Measurements from ENCODE around the gene CTTNBP2. TPM values are rescaled to one million over a fixed set of nuclear protein-coding genes. Genes with fewer than 3 reads are reported as not detected.

CTTNBP2 gene
- total and polyA plus RNA-seq, 12 donors = 1.2 to 6.7 (median 3.9) TPM

DNA sequence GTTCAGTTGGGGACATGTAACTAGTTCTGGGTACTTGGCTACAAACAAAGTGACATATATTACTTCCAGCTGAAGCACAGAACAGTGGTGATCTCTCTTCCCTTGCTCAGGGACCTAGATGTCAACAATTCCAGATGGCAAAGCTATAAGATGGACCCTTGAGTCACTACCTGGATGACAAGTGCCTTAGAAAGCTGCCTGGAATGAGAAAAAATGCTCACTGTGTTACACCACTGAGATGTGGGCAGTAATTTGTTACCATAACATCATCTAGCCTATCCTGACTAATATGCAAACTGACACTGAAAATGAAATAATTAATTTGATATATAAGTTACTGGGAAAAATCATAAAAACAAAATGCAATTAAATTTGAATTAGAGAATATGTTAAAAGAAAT is 16.4 kb upstream of the CTTNBP2 start:
- intact Hi-C loops (cut with DNase I) = no loop called here
- no peaks in the 10 kb centered on the region for H3K27me3 ChIP-seq
- TF ChIP-seq, protein P1, sequence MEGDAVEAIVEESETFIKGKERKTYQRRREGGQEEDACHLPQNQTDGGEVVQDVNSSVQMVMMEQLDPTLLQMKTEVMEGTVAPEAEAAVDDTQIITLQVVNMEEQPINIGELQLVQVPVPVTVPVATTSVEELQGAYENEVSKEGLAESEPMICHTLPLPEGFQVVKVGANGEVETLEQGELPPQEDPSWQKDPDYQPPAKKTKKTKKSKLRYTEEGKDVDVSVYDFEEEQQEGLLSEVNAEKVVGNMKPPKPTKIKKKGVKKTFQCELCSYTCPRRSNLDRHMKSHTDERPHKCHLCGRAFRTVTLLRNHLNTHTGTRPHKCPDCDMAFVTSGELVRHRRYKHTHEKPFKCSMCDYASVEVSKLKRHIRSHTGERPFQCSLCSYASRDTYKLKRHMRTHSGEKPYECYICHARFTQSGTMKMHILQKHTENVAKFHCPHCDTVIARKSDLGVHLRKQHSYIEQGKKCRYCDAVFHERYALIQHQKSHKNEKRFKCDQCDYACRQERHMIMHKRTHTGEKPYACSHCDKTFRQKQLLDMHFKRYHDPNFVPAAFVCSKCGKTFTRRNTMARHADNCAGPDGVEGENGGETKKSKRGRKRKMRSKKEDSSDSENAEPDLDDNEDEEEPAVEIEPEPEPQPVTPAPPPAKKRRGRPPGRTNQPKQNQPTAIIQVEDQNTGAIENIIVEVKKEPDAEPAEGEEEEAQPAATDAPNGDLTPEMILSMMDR (IDR thresholded peaks at IDR 0.05) = no peak
- no peak for TF ChIP-seq POLR2A (IDR thresholded peaks at IDR 0.05)
- no peaks in the 10 kb centered on the region for H3K36me3 ChIP-seq (replicated peaks in 1 of 2)
- DNase-seq = no peak
- H3K4me1 ChIP-seq (replicated peaks in 1 of 2) = no peaks in the 10 kb centered on the region
- no peak overlapping the region for H3K27ac ChIP-seq
- no peaks in the 10 kb centered on the region for H3K9me3 ChIP-seq (replicated peaks in 1 of 3)
- no peak overlapping the region for H3K4me3 ChIP-seq

DNA sequence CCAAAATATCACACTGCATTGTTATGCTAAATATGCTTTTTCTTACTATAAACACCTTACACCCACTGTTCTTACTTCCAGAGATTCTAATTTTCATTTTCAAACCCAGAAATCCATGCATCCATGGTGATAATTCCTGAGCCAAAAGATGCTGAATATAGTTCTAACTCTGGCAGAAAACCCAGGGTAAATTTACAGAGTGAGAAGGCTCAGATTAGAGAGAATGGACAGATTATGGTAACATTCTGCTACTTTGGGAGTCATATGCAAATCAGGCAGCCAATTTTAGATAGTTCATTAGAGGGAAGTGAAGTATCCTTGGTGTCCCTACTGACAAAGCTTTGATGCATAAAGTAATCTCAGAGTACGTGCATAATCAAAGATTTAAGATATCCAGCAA is 15.4 kb upstream of the CTTNBP2 start:
- Histone ChIP-seq H3K27ac (no peak overlapping the region), H3K4me1 (replicated peaks in 1 of 2) (no peaks in the 10 kb centered on the region), H3K4me3 (no peak overlapping the region), H3K36me3 (replicated peaks in 1 of 2) (no peaks in the 10 kb centered on the region), H3K9me3 (replicated peaks in 1 of 3) (no peaks in the 10 kb centered on the region), H3K27me3 (no peaks in the 10 kb centered on the region)
- intact Hi-C loops (cut with DNase I) = no loop called here
- no peak for DNase-seq
- 59 to 72% (median 69%) methylated on average over 1 of the region's 1 CpG for WGBS, 4 donors
- TF ChIP-seq POLR2A (IDR thresholded peaks at IDR 0.05) = no peak
- TF ChIP-seq, protein P1 (IDR thresholded peaks at IDR 0.05) = no peak

DNA sequence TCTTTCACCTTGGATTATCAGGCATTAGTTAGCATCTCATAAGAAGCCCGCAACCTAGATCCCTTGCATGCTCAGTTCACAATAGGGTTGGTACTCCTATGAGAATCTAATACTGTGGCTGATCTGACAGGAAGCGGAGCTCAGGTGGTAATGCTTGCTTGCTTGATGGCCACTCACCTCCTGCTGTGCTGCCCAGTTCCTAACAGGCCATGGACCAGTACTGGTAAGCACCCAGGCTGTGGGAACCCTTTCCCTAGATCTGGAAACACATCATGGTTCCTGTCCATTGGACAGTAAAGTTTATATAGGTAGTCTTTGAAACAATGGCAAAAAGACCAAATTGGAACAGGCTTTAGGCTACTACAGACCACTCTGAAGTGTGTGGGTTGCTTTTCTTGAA is 9.4 kb upstream of the CTTNBP2 start:
- 88 to 100% (median 88%) methylated on average over 1 to 2 of the region's 2 CpGs for WGBS, 4 donors
- H3K4me3 ChIP-seq = no peak overlapping the region
- H3K27ac ChIP-seq = no peak overlapping the region
- H3K36me3 ChIP-seq (replicated peaks in 1 of 2) = no peaks in the 10 kb centered on the region
- H3K27me3 ChIP-seq = no peaks in the 10 kb centered on the region
- intact Hi-C loops (cut with DNase I) = no loop called here
- TF ChIP-seq POLR2A (IDR thresholded peaks at IDR 0.05) = no peak
- TF ChIP-seq, protein P1 (IDR thresholded peaks at IDR 0.05) = no peak
- no peak for DNase-seq
- H3K9me3 ChIP-seq (replicated peaks in 1 of 3) = no peaks in the 10 kb centered on the region
- H3K4me1 ChIP-seq (replicated peaks in 1 of 2) = no peaks in the 10 kb centered on the region

DNA sequence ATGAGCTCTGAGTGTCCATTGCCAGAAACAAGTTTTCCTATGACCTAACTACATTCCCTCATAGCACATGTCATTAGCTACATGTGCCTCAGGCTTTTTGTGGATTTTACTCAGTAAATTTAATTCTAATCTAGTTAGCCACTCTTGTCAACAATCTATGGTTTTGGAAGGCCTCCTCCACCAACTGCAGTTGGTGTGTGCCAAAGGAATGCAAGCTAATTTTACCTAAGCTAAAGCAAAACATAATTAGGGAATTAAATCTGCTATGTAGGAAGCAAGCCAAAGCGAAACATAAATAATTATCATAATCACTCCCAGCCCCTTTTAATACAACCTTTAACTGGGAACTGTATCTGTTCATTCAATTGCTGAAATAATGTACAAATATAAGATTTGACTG is 3.5 kb upstream of the CTTNBP2 start:
- intact Hi-C loops (cut with DNase I) = no loop called here
- WGBS, 4 donors = 75 to 95% (median 85%) methylated on average over 1 of the region's 1 CpG
- TF ChIP-seq, protein P1 (IDR thresholded peaks at IDR 0.05) = no peak

More for the DNA sequence above, 3.5 kb upstream of the CTTNBP2 start:
- Histone ChIP-seq H3K36me3 (replicated peaks in 1 of 2) (no peaks in the 10 kb centered on the region), H3K27ac (no peak overlapping the region), H3K9me3 (replicated peaks in 1 of 3) (no peaks in the 10 kb centered on the region), H3K4me1 (replicated peaks in 1 of 2) (peaks cover 6 to 7% of the 10 kb centered on the region in 2 donors), H3K4me3 (no peak overlapping the region), H3K27me3 (no peaks in the 10 kb centered on the region)
- no peak for DNase-seq

Measured in adrenal gland (tissue), 12 donors.